ENCODE data around the gene KRT73.

KRT73 gene

DNA sequence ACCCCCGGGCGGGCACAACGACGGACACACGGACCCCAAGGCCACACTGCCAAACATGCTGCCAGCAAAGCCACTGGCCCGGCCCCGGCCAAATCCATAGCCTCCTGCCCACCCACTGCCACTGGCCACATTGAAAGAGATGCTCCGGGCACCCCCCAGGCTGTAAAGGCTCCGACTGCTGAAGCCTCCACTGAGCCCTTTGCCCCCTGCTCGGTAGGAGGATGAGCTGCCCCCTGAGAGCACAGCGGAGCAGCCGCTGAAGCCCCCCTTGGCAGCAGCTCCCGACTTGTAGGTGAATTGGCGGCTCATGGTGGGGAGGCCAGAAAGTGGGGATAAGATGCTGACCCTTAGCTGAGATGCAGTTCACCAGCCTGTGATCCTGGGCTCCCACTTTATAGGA lies at the start of gene KRT73:
Gene KRT73 (minus strand): TSS at position 344 of the 400 bp plus-strand sequence. CDS start 35 bp downstream, at position 309.
- no peak for FAIRE-seq
- TF ChIP-seq POLR2A (IDR thresholded peaks at IDR 0.05; ENCODE audit: low read depth, low read length) = no peak

DNA sequence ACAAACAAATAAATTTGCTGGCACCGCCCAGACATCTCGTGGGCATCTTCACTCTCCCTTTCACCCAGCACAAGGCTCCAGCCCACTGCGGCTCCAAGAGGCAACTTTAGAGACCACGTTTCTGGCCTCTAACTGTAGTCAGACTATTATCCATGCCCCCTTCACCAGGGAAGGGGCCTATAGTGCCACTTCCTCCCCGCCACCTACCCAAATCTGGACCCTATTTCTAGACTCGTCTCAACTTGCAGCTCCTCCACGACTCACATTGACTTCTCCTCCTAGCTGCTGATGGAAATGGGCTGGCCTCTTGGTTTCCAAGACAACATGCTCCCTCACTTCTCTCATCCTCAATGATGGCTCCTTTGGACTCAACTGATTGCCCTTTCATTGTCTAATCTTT lies 49.6 kb upstream of the KRT73 start:
- TF ChIP-seq POLR2A (IDR thresholded peaks at IDR 0.05; ENCODE audit: low read depth, low read length) = no peak
- DNase-seq (ENCODE audit: insufficient read length, low spot score) (no peak), FAIRE-seq (no peak)

More for the DNA sequence above, at the start of gene KRT73:
- no peak for DNase-seq (ENCODE audit: insufficient read length, low spot score)

DNA sequence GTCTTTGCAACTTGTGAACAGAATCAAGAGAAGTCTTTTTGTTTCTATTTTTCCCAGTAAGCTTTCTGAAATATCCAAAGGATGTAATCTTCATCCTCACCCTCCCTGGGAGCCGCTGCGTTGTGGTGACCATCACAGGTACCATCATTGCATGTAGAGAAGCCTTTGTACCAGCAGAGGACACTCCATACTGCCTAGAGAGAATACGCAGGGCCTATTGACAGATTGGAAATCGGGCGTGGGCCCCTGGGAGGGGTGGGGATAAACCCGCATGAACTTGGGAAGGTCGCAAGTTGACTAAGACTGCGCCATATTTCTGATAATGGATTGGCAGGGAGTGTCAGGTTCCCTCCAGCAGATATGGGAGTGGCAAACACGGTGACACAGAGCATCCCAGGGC lies 49.1 kb upstream of the KRT73 start:
- TF ChIP-seq POLR2A (IDR thresholded peaks at IDR 0.05; ENCODE audit: low read depth, low read length) = no peak
- no peak for DNase-seq (ENCODE audit: insufficient read length, low spot score)
- FAIRE-seq = no peak

DNA sequence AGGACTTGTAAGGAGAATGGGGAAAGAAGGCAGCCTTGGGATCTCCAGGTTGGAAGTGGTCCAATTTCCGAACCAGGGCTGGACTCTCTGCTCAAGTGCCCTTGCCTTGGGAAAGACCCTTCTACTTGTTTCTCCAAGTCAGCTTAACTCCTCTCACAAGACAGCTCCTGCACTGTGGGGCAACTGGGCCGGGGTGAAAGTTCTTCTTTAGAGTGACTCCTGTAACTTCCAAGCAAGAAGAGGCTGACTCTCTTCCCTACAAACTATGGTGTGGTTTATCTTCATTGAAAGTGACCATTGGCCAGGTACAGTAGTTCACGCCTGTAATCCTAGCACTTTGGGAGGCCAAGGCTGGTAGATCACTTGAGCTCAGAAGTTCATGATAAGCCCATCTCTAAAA lies 48.1 kb upstream of the KRT73 start:
- no peak for FAIRE-seq
- TF ChIP-seq POLR2A (IDR thresholded peaks at IDR 0.05; ENCODE audit: low read depth, low read length) = no peak
- no peak for DNase-seq (ENCODE audit: insufficient read length, low spot score)

DNA sequence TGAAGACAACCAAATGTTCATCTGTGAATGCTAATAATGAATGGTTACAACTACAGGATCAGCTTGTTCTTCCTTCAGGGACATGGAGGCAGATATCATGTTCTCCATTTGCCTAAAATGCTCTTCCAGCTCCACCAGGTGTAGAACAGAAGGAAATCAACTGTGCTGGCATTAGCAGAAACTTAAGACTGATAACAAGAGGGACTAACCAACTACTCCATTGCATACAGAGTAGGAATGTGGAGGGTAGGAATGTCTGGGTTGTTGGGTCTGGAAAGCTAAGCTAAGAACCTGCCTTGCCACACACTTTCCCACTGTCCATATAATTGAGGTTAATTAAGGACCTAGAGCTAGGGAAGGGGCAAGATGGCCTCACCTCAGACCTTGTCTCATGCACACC lies 45.1 kb upstream of the KRT73 start:
- DNase-seq (ENCODE audit: insufficient read length, low spot score) = no peak
- TF ChIP-seq POLR2A (IDR thresholded peaks at IDR 0.05; ENCODE audit: low read depth, low read length) = no peak

DNA sequence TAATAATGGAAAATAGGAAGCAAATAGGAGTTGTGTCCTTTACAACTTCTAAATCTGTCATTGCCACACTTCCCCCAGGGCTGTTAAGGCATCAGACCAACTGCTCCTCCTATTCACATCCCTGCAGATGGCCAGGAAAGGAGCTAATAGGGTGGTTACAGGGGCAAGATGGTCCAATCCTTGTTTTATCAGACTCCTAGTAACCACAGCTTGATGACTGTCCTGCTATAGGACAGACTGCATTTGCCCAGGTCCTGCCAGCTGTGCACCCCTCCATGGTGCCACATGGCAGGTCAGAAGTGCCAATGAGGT lies 44.5 kb upstream of the KRT73 start:
- TF ChIP-seq POLR2A (IDR thresholded peaks at IDR 0.05; ENCODE audit: low read depth, low read length) = no peak
- DNase-seq (ENCODE audit: insufficient read length, low spot score) (no peak), FAIRE-seq (no peak)

More for the DNA sequence above, 45.1 kb upstream of the KRT73 start:
- FAIRE-seq = no peak

DNA sequence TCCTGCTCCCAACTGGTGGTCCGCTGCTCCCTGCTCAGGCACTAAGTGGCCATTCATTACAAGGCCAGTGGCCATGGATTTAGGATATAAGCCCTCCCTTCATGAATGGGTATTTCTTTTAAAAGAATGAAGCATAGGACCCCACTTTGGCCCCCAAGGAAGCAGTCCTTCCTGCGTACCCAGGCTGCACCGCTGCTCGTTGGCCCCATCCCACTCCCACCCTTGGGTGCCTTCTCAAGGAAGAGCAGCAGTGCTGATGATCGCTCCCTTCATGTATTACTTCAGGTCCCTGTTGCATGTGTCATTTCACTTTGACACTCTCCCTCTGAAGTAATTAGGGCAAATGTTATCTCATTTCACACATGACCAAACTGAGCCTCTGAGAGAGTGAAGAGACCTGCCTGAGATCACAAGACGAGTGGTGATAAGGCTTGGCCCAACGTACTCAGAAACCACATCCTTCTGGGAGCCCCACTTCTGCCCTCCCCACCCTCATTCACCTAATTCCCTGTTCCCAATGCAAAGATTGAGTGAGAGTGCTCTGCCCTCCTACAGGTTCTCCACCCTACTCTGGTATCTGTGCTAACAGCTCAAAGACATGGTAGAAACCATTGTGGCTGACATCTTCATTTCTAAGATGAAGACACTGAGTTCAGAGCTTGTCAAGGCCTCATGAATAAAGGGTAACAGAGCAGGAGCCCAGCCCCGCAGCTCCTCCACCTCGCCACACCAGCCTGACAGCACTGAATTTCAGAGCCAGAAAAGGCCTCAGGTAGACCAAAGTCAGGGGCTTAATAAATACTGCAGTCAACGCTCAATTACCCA lies 43.9 kb upstream of the KRT73 start:
- no peak for DNase-seq (ENCODE audit: insufficient read length, low spot score)
- no peak for FAIRE-seq

DNA sequence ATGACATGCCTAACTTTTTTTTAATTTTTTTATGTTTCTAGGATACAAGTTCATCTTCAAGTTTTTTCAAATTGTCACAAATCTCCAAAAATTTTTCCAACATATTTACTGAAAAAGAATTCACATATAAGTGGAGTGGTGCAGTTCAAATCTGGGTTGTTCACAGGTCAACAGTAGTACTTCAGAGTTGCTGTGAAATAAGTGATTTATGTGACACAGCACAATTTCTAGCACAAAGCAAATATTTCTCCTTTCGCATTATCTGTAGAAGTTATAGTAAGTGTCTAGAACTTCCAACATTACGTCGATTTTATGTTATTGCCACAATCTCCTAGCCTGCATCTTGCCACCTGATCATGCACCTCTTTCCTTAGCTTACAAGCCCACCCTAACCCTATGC lies 43.3 kb upstream of the KRT73 start:
- TF ChIP-seq POLR2A (IDR thresholded peaks at IDR 0.05; ENCODE audit: low read depth, low read length) = no peak
- no peak for FAIRE-seq
- DNase-seq (ENCODE audit: insufficient read length, low spot score) = no peak

More for the DNA sequence above, 43.9 kb upstream of the KRT73 start:
- no peak for TF ChIP-seq POLR2A (IDR thresholded peaks at IDR 0.05; ENCODE audit: low read depth, low read length)

DNA sequence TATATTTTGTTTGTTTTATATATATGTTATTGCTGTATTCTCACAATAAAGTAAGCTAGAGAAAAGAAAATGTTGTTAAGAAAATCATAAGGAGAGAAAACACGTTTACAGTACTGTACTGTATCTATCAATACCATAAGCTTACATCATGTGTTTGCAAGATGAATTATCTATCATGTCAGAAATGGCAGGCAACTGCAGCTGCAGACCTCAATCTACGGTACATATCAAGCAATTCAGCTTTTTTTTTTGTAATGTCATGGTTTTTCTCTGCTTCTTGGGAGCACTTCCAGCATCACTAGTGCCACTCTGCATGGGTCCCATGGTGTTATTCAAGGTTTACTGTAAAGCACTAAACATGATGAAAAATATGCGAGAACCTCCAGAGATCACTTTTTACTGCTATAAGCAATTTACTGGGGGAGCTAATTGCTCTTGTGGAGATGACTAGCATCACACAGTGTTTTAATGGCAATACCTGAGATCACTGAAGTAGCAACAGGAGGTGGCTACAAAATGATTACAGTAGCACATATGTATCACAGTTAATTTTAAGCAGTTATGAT lies 42.7 kb upstream of the KRT73 start:
- TF ChIP-seq POLR2A (IDR thresholded peaks at IDR 0.05; ENCODE audit: low read depth, low read length) = no peak
- FAIRE-seq = no peak

DNA sequence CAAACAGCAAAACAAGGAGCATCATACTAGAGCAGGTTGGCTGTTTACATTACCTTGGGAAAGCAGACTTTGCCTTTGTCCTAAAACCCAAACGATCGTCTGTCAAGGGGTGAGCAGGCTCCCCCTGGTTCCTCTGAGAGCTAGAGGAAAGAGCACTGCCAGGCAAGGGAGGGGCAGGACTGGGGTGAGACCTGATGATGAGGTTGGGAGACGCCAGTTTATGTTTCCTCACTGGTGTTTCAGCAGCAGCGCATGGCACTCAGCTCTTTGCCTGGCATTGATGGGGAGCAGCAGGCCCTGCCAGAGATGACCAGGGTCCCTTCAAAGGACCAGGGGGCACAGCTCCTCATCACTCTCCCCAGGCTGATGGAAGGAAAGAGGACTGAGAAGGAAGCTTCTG lies 41.6 kb upstream of the KRT73 start:
- no peak for DNase-seq (ENCODE audit: insufficient read length, low spot score)
- no peak for TF ChIP-seq POLR2A (IDR thresholded peaks at IDR 0.05; ENCODE audit: low read depth, low read length)
- no peak for FAIRE-seq

More for the DNA sequence above, 42.7 kb upstream of the KRT73 start:
- DNase-seq (ENCODE audit: insufficient read length, low spot score) = no peak

DNA sequence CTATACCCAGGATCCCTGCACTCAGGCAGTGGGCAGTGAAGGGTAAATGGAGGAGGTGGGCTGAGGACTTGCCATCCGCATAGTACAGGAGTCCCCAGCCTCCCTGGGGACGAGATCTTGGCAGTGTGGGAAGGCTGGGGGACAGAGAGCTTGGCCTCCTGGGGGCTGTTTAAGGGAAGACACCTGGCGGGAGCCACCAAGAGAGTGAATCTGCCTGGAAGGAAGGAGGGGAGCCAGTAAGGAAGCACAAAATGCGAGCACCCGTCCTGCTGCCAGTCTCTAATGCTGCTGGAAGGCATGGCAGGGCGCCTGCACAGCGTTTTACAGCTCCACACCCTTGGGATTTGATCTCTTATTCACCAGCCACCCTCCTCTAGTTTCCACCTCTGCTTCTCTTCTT lies 41.0 kb upstream of the KRT73 start:
- FAIRE-seq (no peak), DNase-seq (ENCODE audit: insufficient read length, low spot score) (no peak)
- TF ChIP-seq POLR2A (IDR thresholded peaks at IDR 0.05; ENCODE audit: low read depth, low read length) = no peak

DNA sequence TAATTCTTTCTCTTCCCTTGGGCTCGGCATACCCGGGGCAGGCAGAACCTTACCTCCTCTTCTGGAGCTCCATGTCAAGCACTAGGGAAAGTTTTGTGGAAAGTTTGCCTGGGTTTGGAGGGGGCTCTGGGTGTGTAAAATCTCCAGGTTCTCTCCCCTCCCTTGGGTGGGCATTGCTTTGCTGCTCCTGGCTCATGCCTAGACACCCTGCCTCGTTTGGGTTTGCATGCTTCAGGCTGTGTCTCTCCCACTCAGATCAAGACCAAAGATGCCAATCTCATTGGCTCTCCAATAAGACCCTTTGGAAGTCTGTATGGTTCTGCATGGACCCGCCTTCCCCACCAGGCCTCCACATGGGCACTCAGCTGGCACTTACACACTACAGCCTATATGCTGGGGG lies 39.8 kb upstream of the KRT73 start:
- FAIRE-seq (no peak), DNase-seq (ENCODE audit: insufficient read length, low spot score) (no peak)
- TF ChIP-seq POLR2A (IDR thresholded peaks at IDR 0.05; ENCODE audit: low read depth, low read length) = no peak

DNA sequence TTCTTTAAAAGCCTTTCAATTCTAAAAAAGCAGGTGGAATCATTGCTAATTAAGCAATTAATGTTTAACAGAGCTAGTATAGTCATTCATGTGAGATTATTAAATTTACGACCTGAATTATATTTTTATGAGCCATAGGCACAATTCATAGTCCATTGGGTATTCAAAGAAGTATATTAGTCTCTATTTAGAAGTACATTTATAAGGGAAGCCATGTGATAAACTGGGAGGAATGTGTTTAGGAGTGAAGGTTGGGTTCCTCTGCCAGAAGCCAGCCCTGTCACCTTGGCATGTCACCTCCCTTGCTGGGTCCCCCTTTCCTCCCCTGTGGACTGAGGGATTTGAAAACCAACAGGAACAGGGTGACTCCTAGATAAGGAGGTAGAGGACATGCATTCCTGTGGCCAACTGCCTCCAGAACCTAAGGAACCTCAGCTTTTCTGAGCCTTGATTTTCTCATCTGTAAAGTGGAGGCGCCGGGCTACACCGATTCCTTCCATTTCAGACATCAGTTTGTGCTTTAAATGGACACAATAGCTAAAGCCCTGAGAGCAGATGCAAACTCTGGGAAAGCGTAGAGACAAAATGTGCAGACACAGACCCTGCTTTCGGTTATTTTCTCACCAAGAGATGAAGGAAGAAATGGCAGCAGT lies 39.0 kb upstream of the KRT73 start:
- no peak for FAIRE-seq

DNA sequence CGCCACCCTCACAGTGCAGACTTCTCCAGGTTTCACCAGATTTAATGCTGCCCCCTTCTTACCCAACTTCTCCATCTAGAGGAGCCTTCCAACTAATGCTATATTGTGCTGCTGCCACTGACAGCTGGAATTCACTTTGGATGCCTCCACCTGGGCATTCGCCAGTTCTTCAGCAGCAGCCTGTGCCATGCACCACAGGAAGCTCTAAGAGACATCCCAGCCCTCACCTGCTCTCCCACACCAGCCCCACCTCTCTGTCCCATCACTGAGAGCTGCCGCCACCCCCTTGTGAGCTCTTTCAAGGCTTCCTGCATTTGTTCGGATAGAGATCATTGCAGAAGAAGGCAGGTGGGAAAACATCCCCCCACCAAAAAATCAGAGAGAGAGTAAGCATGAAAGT lies 38.3 kb upstream of the KRT73 start:
- no peak for TF ChIP-seq POLR2A (IDR thresholded peaks at IDR 0.05; ENCODE audit: low read depth, low read length)
- FAIRE-seq = no peak
- DNase-seq (ENCODE audit: insufficient read length, low spot score) = no peak

More for the DNA sequence above, 39.0 kb upstream of the KRT73 start:
- no peak for DNase-seq (ENCODE audit: insufficient read length, low spot score)
- no peak for TF ChIP-seq POLR2A (IDR thresholded peaks at IDR 0.05; ENCODE audit: low read depth, low read length)

DNA sequence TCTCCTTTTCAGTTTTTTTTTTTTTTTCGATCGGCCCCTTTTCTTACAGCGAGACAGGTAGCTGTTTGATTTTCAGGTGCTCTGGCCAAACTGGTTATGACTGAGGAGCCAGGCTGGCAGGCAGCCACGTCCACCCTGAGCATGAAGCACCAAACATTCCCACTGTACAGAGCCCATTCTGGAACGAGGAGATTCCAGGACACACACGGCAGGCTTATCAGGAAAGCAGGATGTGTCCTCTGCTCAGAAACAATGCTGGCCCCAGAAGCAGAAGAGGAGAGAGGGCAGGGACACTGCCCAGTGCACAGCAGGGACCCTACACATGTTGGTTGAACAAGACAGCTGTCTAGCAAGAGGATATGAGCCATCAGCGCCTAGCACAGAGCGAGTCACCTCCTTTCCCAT lies 37.4 kb upstream of the KRT73 start:
- DNase-seq (ENCODE audit: insufficient read length, low spot score) (no peak), FAIRE-seq (no peak)
- no peak for TF ChIP-seq POLR2A (IDR thresholded peaks at IDR 0.05; ENCODE audit: low read depth, low read length)
